H9 (cell line): Measurements from ENCODE around the gene MYCBPAP. TPM values are rescaled to one million over a fixed set of nuclear protein-coding genes. Genes with fewer than 3 reads are reported as not detected.
A peak's percentile ranks its signal among the peaks of the same experiment; 100 is the strongest.
"Not testable (repeated sequence)": the region's sequence is repeated elsewhere in the genome, so short reads cannot be mapped to it uniquely, and the experiment has no call there.

Experiments used
- DNase-seq: peaks from one replicate; pipeline ENCODE4 v3.0.0-alpha.2; 2017
- H2AFZ ChIP-seq: one replicate; pipeline ENCODE4 v1.6.1; 2013; ENCODE audit warnings: mild to moderate bottlenecking, low read length, control low read depth, moderate library complexity
- H2AK5ac ChIP-seq: 2 replicates; pipeline ENCODE4 v1.6.1; 2013; ENCODE audit warnings: low read length, control low read depth, mixed read lengths; ENCODE audit not compliant: insufficient read length
- H2BK120ac ChIP-seq: one replicate; pipeline ENCODE4 v1.6.1; 2013; ENCODE audit warnings: low read depth, mild to moderate bottlenecking, low read length, control low read depth, inconsistent platforms; ENCODE audit not compliant: poor library complexity, severe bottlenecking
- H2BK12ac ChIP-seq: 2 replicates; pipeline ENCODE4 v1.6.1; 2013; ENCODE audit warnings: low read length, control low read depth, mixed read lengths, low read depth; ENCODE audit not compliant: insufficient read length
- H2BK15ac ChIP-seq: 2 replicates; pipeline ENCODE4 v1.6.1; 2013; ENCODE audit warnings: low read depth, low read length, control low read depth
- H2BK20ac ChIP-seq: one replicate; pipeline ENCODE4 v1.6.1; 2013; ENCODE audit warnings: low read depth, mild to moderate bottlenecking, low read length, control low read depth, inconsistent platforms; ENCODE audit not compliant: poor library complexity, severe bottlenecking
- H2BK5ac ChIP-seq: 2 replicates; pipeline ENCODE4 v1.6.1; 2013; ENCODE audit warnings: low read length, control low read depth, mixed read lengths; ENCODE audit not compliant: insufficient read length
- H3K14ac ChIP-seq: 2 replicates; pipeline ENCODE4 v1.6.1; 2013; ENCODE audit warnings: low read length, control low read depth; ENCODE audit not compliant: insufficient read depth
- H3K18ac ChIP-seq: 2 replicates; pipeline ENCODE4 v1.6.1; 2013; ENCODE audit warnings: low read depth, mild to moderate bottlenecking, mixed read lengths, low read length, control low read depth; ENCODE audit not compliant: insufficient read length
- H3K23ac ChIP-seq: 2 replicates; pipeline ENCODE4 v1.6.1; 2013; ENCODE audit warnings: low read length, control low read depth, mixed read lengths, low read depth; ENCODE audit not compliant: insufficient read length
- H3K23me2 ChIP-seq: 2 replicates; pipeline ENCODE4 v1.6.1; 2013; ENCODE audit warnings: low read depth, mild to moderate bottlenecking, mixed read lengths, low read length, control low read depth; ENCODE audit not compliant: insufficient read length, poor library complexity, severe bottlenecking
- H3K27ac ChIP-seq: 2 replicates; pipeline ENCODE4 v1.5.1; 2013; ENCODE audit warnings: low read length, control low read depth, mixed read lengths, low read depth; ENCODE audit not compliant: insufficient read length
- H3K27me3 ChIP-seq: 2 replicates; pipeline ENCODE4 v1.6.1; 2013; ENCODE audit warnings: low read length, control low read depth, inconsistent platforms; ENCODE audit not compliant: insufficient read depth
- H3K4ac ChIP-seq: 2 replicates; pipeline ENCODE4 v1.6.1; 2013; ENCODE audit warnings: low read depth, mild to moderate bottlenecking, control low read depth, inconsistent platforms, low read length, moderate library complexity
- H3K4me1 ChIP-seq: 2 replicates; pipeline ENCODE4 v1.6.1; 2013; ENCODE audit warnings: low read length, control low read depth, inconsistent platforms; ENCODE audit not compliant: insufficient read depth
- H3K4me2 ChIP-seq: 2 replicates; pipeline ENCODE4 v1.6.1; 2013; ENCODE audit warnings: low read length, control low read depth, mixed read lengths; ENCODE audit not compliant: insufficient read length, insufficient read depth
- H3K56ac ChIP-seq: 2 replicates; pipeline ENCODE4 v1.6.1; 2013; ENCODE audit warnings: low read depth, mild to moderate bottlenecking, mixed read lengths, low read length, control low read depth; ENCODE audit not compliant: insufficient read length
- H3K79me1 ChIP-seq: 2 replicates; pipeline ENCODE4 v1.6.1; 2013; ENCODE audit warnings: low read depth, mild to moderate bottlenecking, moderate library complexity, low read length, control low read depth, inconsistent platforms; ENCODE audit not compliant: insufficient read depth, poor library complexity, severe bottlenecking
- H3K79me2 ChIP-seq: 2 replicates; pipeline ENCODE4 v1.6.1; 2013; ENCODE audit warnings: low read length, control low read depth, inconsistent platforms; ENCODE audit not compliant: insufficient read depth
- H3K9ac ChIP-seq: 2 replicates; pipeline ENCODE4 v1.6.1; 2013; ENCODE audit warnings: low read length, control low read depth, mixed read lengths; ENCODE audit not compliant: insufficient read length; ENCODE audit errors: extremely low read depth
- H3K9me3 ChIP-seq: one replicate; pipeline ENCODE4 v1.6.1; 2013; ENCODE audit warnings: low read depth, low read length, inconsistent platforms; ENCODE audit not compliant: control insufficient read depth
- H3T11ph ChIP-seq: one replicate; pipeline ENCODE4 v1.6.1; 2013; ENCODE audit warnings: mild to moderate bottlenecking, low read length, control low read depth, inconsistent platforms
- H4K20me1 ChIP-seq: one replicate; pipeline ENCODE4 v1.6.1; 2013; ENCODE audit not compliant: control insufficient read depth, insufficient read length, insufficient read depth
- H4K5ac ChIP-seq: 2 replicates; pipeline ENCODE4 v1.6.1; 2013; ENCODE audit warnings: low read depth, mild to moderate bottlenecking, mixed read lengths, low read length, control low read depth; ENCODE audit not compliant: insufficient read length
- H4K8ac ChIP-seq: replicated peaks from 2 replicates; pipeline ENCODE4 v1.6.1; 2013; ENCODE audit warnings: low read length, control low read depth, mixed read lengths, low read depth; ENCODE audit not compliant: insufficient read length
- H4K91ac ChIP-seq: 2 replicates; pipeline ENCODE4 v1.6.1; 2013; ENCODE audit warnings: low read depth, mild to moderate bottlenecking, moderate library complexity, mixed read lengths, low read length, control low read depth; ENCODE audit not compliant: insufficient read length
- H3K27ac Mint-ChIP-seq, 3 experiments: 2 replicates in 2 of 3; 3 replicates in 1 of 3; pipeline ENCODE4 v1.8.0; 2020 to 2021; ENCODE audit warnings: mixed read lengths in 3 of 3, mild to moderate bottlenecking in 1 of 3, moderate library complexity in 1 of 3
- H3K27me3 Mint-ChIP-seq: 2 replicates; pipeline ENCODE4 v1.8.0; 2021; ENCODE audit warnings: low read depth, mild to moderate bottlenecking, moderate library complexity, mixed read lengths
- H3K36me3 Mint-ChIP-seq, 3 experiments: 2 replicates in 2 of 3; 3 replicates in 1 of 3; pipeline ENCODE4 v1.8.0; 2020 to 2021; ENCODE audit warnings: low read depth in 3 of 3, mixed read lengths in 3 of 3; ENCODE audit not compliant: insufficient read depth in 1 of 3
- H3K4me1 Mint-ChIP-seq, 2 experiments: 2 replicates each; pipeline ENCODE4 v1.8.0; 2020; ENCODE audit warnings: mixed read lengths in 2 of 2
- H3K4me3 Mint-ChIP-seq, 2 experiments: 2 replicates in 1 of 2; 3 replicates in 1 of 2; pipeline ENCODE4 v1.8.0; 2020 to 2021; ENCODE audit warnings: mild to moderate bottlenecking in 2 of 2, mixed read lengths in 2 of 2, moderate library complexity in 1 of 2
- H3K9me3 Mint-ChIP-seq, 2 experiments: 2 replicates in 1 of 2; 3 replicates in 1 of 2; pipeline ENCODE4 v1.8.0; 2020; ENCODE audit warnings: mild to moderate bottlenecking in 2 of 2, mixed read lengths in 2 of 2, moderate library complexity in 1 of 2
- WGBS: extraction: QIAGEN DNeasy Blood & Tissue Kit; methylation state at CpG from one replicate; pipeline ENCODE4 v1.1.7; 2013; ENCODE audit warnings: missing lambda C conversion rate, low lambda C conversion rate, mixed read lengths; ENCODE audit not compliant: insufficient read length; ENCODE audit errors: extremely low coverage; 5-methylcytosine and 5-hydroxymethylcytosine counted together
- total RNA-seq: library from RNA; stranded (reverse); gene quantifications from 2 replicates; pipeline ENCODE4 v1.2.1, GENCODE V29; 2021
- TF ChIP-seq, protein P1 (sequence below): fragments of 200-600 bp; sonication (generic); conservative IDR thresholded peaks from 3 replicates; pipeline ENCODE4 v1.8.0; 2021; ENCODE audit warnings: antibody characterized with exemption, mild to moderate bottlenecking

Gene MYCBPAP
- total RNA-seq, 1 experiment from 2014 or later = 1.7 TPM

DNA sequence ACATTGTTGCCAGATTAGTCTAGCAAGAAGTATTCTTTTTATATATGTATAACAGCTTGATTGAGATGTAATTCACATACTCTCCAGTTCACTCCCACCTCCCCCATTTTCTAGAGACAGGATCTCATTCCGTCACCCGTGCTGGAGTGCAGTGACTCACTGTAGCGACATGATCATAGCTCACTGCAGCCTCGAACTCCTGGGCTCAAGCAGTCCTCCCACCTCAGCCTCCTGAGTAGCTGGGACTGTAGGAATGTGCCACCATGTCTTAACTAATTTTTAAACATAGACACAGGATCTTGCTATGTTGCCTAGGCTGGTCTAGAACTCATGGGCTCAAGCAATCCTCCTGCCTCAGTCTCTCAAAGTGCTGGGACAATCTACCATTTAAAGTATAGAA, 32.9 kb upstream of the MYCBPAP start:
- H3K56ac ChIP-seq = no peak overlapping the region
- H3K9ac ChIP-seq = no peak overlapping the region
- H2BK12ac ChIP-seq = no peak overlapping the region
- no peak overlapping the region for H2AK5ac ChIP-seq
- no peak overlapping the region for H3K18ac ChIP-seq
- no peak overlapping the region for H3K27ac ChIP-seq
- Mint-ChIP-seq H3K9me3 (no peaks in the 10 kb centered on the region), H3K36me3 (peaks cover 0 to 5% (median 3%) of the 10 kb centered on the region in 3 experiments; a peak in 5 of 7 replicates), H3K4me1 (peaks cover 10 to 22% of the 10 kb centered on the region in 2 experiments), H3K27ac (no peak overlapping the region), H3K4me3 (no peak overlapping the region), H3K27me3 (peaks cover 21% of the 10 kb centered on the region)
- no CpG with 5 or more reads among the region's 4 CpGs for WGBS
- no peak for DNase-seq
- no peak overlapping the region for H4K5ac ChIP-seq
- no peak overlapping the region for H4K91ac ChIP-seq
- H3K79me2 ChIP-seq = no peaks in the 10 kb centered on the region
- H3K23me2 ChIP-seq = no peaks in the 10 kb centered on the region
- no peak overlapping the region for H3K23ac ChIP-seq
- H3K14ac ChIP-seq = no peak overlapping the region
- H3K4me2 ChIP-seq = no peak overlapping the region
- H3K4me1 ChIP-seq = no peaks in the 10 kb centered on the region
- TF ChIP-seq, protein P1, sequence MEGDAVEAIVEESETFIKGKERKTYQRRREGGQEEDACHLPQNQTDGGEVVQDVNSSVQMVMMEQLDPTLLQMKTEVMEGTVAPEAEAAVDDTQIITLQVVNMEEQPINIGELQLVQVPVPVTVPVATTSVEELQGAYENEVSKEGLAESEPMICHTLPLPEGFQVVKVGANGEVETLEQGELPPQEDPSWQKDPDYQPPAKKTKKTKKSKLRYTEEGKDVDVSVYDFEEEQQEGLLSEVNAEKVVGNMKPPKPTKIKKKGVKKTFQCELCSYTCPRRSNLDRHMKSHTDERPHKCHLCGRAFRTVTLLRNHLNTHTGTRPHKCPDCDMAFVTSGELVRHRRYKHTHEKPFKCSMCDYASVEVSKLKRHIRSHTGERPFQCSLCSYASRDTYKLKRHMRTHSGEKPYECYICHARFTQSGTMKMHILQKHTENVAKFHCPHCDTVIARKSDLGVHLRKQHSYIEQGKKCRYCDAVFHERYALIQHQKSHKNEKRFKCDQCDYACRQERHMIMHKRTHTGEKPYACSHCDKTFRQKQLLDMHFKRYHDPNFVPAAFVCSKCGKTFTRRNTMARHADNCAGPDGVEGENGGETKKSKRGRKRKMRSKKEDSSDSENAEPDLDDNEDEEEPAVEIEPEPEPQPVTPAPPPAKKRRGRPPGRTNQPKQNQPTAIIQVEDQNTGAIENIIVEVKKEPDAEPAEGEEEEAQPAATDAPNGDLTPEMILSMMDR = no peak
- H2BK15ac ChIP-seq = no peak overlapping the region
- H2BK5ac ChIP-seq = no peak overlapping the region
- H3K27me3 ChIP-seq = no peaks in the 10 kb centered on the region; the same call in 1 of the 2 replicates
- H3K9me3 ChIP-seq = no peaks in the 10 kb centered on the region
- no peak overlapping the region for H2BK120ac ChIP-seq
- no peak overlapping the region for H2BK20ac ChIP-seq
- H3K79me1 ChIP-seq = no peaks in the 10 kb centered on the region
- no peak overlapping the region for H3K4ac ChIP-seq
- H4K20me1 ChIP-seq = no peaks in the 10 kb centered on the region
- H3T11ph ChIP-seq = no peak overlapping the region
- H4K8ac ChIP-seq = no peak overlapping the region
- no peak overlapping the region for H2AFZ ChIP-seq

DNA sequence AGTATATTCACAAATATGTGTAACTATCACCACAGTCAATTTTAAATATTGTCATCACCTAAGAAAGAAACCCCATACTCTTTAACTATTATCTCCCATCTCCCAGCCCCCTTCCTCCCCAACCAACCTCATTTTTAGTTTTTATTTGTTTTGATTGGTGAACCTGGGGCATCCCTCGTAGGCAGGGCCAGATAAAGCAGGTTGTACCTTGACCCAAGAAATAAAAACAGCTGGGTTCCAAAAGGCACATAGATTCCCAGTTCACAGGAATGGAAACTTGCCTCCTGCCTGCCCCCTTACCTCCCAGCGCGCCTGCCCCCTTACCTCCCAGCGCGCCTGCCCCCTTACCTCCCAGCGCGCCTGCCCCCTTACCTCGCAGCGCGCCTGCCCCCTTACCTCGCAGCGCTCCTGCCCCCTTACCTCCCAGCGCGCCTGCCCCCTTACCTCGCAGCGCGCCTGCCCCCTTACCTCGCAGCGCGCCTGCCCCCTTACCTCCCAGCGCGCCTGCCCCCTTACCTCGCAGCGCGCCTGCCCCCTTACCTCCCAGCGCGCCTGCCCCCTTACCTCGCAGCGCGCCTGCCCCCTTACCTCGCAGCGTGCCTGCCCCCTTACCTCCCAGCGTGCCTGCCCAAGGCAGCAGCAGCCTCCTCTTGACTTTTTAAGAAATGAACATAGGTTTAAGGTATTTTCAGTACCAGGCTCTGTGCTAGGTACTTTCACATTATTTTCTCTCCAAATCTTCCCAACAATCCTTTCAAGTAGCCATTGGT, 32.3 kb upstream of the MYCBPAP start:
- not testable (repeated sequence) for H2BK20ac ChIP-seq, H3K9ac ChIP-seq, H2BK120ac ChIP-seq, H3K56ac ChIP-seq, H3K23ac ChIP-seq, H3K79me1 ChIP-seq, H3K27me3 ChIP-seq, H2BK12ac ChIP-seq, H3K4me1 ChIP-seq, H4K8ac ChIP-seq, H3K9me3 Mint-ChIP-seq, H3K23me2 ChIP-seq, H4K20me1 ChIP-seq, H3K14ac ChIP-seq, H3T11ph ChIP-seq, H2AFZ ChIP-seq, H3K9me3 ChIP-seq, H3K79me2 ChIP-seq, H3K36me3 Mint-ChIP-seq, H2AK5ac ChIP-seq, H3K18ac ChIP-seq, H4K91ac ChIP-seq, H2BK15ac ChIP-seq, H3K4ac ChIP-seq, H4K5ac ChIP-seq, DNase-seq, H3K27ac Mint-ChIP-seq, H3K27ac ChIP-seq, H2BK5ac ChIP-seq
- Mint-ChIP-seq H3K4me1 (peaks cover 10 to 17% of the 10 kb centered on the region in 2 experiments), H3K4me3 (peak overlapping the region in 1 of 2 experiments; percentile 0; a peak in 1 of 5 replicates), H3K27me3 (peaks cover 15% of the 10 kb centered on the region)
- no CpG with 5 or more reads among the region's 33 CpGs for WGBS
- H3K4me2 ChIP-seq = peak overlapping the region; percentile 33
